ENCODE results near the gene CMSS1.

CMSS1 gene

GRCh38 chr3:100175637-100176280 lies 358.1 kb downstream of the CMSS1 start:
- DNase-seq (ENCODE audit: low spot score): no peak
- ChIA-PET CTCF (interaction anchor here (0.6 to 0.9 kb wide), 2 partner anchors 9 to 57 kb away, joined by 3 read pairs; no protein-coding TSS in a partner anchor), POLR2A (ENCODE audit: low non-redundant PET) (no interaction called here)
- TF ChIP-seq, protein P1, sequence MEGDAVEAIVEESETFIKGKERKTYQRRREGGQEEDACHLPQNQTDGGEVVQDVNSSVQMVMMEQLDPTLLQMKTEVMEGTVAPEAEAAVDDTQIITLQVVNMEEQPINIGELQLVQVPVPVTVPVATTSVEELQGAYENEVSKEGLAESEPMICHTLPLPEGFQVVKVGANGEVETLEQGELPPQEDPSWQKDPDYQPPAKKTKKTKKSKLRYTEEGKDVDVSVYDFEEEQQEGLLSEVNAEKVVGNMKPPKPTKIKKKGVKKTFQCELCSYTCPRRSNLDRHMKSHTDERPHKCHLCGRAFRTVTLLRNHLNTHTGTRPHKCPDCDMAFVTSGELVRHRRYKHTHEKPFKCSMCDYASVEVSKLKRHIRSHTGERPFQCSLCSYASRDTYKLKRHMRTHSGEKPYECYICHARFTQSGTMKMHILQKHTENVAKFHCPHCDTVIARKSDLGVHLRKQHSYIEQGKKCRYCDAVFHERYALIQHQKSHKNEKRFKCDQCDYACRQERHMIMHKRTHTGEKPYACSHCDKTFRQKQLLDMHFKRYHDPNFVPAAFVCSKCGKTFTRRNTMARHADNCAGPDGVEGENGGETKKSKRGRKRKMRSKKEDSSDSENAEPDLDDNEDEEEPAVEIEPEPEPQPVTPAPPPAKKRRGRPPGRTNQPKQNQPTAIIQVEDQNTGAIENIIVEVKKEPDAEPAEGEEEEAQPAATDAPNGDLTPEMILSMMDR (conservative IDR thresholded peaks at IDR 0.05; ENCODE audit: low read depth): no peak
- no peak overlapping the region for H3K27ac ChIP-seq

DNA sequence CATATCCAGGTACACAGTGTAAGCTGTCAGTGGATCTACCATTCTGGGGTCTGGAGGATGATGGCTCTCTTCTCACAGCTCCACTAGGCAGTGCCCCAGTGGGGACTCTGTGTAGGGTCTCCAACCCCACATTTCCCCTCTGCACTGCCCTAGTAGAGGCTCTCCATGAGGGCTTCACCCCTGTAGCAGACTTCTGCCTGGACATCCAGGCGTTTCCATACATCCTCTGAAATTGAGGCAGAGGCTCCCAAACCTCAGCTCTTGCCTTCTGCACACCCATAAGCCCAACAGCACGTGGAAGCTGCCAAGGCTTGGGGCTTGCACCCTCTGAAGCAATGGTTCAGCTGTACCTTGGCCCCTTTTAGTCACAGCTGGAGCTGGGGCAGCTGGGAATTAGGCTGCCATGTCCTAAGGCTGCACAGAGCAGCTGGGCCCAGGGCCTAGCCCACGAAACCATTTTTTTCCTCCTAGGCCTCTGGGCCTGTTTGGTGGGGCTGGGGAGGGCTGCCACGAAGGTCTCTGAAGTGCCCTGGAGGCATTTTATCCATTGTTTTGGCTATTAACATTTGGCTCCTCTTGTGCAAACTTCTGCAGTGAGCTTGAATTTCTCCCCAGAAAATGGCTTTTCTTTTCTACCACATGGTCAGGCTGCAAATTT lies 362.2 kb downstream of the CMSS1 start:
- POLR2A ChIA-PET (ENCODE audit: low non-redundant PET): no interaction called here
- H3K27ac ChIP-seq: no peak overlapping the region
- no peak for DNase-seq (ENCODE audit: low spot score)
- TF ChIP-seq, protein P1 (conservative IDR thresholded peaks at IDR 0.05; ENCODE audit: low read depth): no peak
- CTCF ChIA-PET: no interaction called here

- TF ChIP-seq, protein P1 (conservative IDR thresholded peaks at IDR 0.05; ENCODE audit: low read depth): no peak
- CTCF ChIA-PET: no interaction called here
- POLR2A ChIA-PET (ENCODE audit: low non-redundant PET): no interaction called here
- H3K27ac ChIP-seq: no peak overlapping the region
- no peak for DNase-seq (ENCODE audit: low spot score)
Observed at GRCh38 chr3:100183608-100184125, 366.0 kb downstream of the CMSS1 start.

DNA sequence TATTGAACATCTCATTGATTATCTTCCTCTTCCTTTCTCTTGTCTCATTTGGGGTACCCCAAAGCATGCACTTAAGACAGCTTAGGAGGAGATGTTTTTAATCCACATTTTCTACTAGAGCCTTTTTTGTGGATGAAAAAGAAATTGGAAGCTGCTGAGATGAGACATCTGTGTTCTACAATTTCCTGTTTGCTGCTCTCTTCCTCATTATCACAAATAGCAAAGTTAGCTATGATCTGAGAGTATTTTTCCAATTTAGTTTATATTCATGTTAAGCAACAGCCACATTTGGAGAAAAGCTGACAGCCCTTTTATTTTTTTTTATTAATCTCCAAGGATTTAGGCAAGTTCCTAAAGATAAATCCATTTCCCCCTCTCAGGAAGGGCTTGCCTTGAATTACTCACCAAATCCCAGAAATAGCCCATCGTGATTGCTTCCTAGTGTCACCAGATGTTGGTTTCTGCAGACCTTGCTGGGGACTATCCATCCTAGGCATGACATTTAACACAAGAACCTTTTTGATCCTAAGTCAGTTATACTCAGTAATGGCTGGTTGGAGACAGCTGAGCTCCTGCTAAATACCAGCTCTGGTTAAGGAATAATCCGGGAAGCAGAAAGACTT lies 367.4 kb downstream of the CMSS1 start:
- POLR2A ChIA-PET (ENCODE audit: low non-redundant PET): no interaction called here

DNA sequence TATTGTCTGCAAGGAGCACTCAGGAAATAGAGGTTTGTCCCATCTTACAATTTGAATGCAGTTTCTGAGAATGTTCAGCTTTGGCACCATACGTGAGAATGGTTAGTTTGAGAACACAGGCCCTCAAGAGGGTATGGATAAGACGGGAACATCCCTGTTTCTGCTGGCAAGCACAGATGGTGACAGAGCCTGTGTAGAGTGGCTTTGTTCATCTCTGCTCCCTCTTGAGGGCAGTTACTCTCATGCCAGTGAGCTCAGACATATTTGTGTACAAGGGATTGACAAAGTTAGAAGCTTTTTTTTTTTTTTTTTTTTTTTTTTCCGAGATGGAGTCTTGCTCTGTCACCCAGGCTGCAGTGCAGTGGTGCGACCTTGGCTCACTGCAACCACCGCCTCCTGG lies 368.2 kb downstream of the CMSS1 start:
- ChIA-PET CTCF (interaction anchor here (0.6 to 0.7 kb wide), 3 partner anchors 173 to 503 kb away, joined by 3 to 5 read pairs (median 3); no protein-coding TSS in a partner anchor), POLR2A (ENCODE audit: low non-redundant PET) (interaction anchor here (0.6 kb wide), 1 partner anchor 113 kb away, joined by 3 read pairs; no protein-coding TSS in a partner anchor)
- TF ChIP-seq, protein P1 (conservative IDR thresholded peaks at IDR 0.05; ENCODE audit: low read depth): no peak
- DNase-seq (ENCODE audit: low spot score): no peak
- H3K27ac ChIP-seq: no peak overlapping the region

More for the DNA sequence above, 367.4 kb downstream of the CMSS1 start:
- CTCF ChIA-PET: no interaction called here
- DNase-seq (ENCODE audit: low spot score): no peak
- TF ChIP-seq, protein P1 (conservative IDR thresholded peaks at IDR 0.05; ENCODE audit: low read depth): no peak
- no peak overlapping the region for H3K27ac ChIP-seq

- no peak overlapping the region for H3K27ac ChIP-seq
- peak; percentile 15 for DNase-seq (ENCODE audit: low spot score)
- POLR2A ChIA-PET (ENCODE audit: low non-redundant PET): no interaction called here
- TF ChIP-seq, protein P1 (conservative IDR thresholded peaks at IDR 0.05; ENCODE audit: low read depth): no peak
- CTCF ChIA-PET: no interaction called here
Observed at GRCh38 chr3:100189444-100189964, 371.8 kb downstream of the CMSS1 start.

All from RWPE1 (cell line).